Right renal cortex interstitium (tissue), 3 donors: ENCODE measurements around the gene PREX1. TPM values are rescaled to one million over a fixed set of nuclear protein-coding genes. Genes with fewer than 3 reads are reported as not detected.
"Not testable (repeated sequence)": the region's sequence is repeated elsewhere in the genome, so short reads cannot be mapped to it uniquely, and the experiment has no call there.

Experiments
- DNase-seq, 3 donors: peaks; one replicate each; pipeline ENCODE4 v3.0.0-alpha.2; 2013; ENCODE audit warnings: low read depth in 3 of 3, low spot score in 2 of 3
- polyA plus RNA-seq, 3 donors: library from polyadenylated mRNA; unstranded; fragments of 120-200 nt; gene quantifications; one replicate each; pipeline ENCODE4 v1.2.1, GENCODE V29; 2013; ENCODE audit not compliant: insufficient read length in 3 of 3

The PREX1 gene
- polyA plus RNA-seq, 3 donors, result 12.8 to 15.3 (median 13.9) TPM

- DNase-seq, result no peak
Observed at GRCh38 chr20:48846516-48847492, 19.0 kb upstream of the PREX1 start.

GRCh38 chr20:48845721-48846306, 18.0 kb upstream of the PREX1 start:
- no peak for DNase-seq

- no peak for DNase-seq
Observed at GRCh38 chr20:48844996-48845395, 17.2 kb upstream of the PREX1 start.

- not testable (repeated sequence) for DNase-seq
Observed at GRCh38 chr20:48843896-48844295, 16.1 kb upstream of the PREX1 start.

- no peak for DNase-seq
Observed at GRCh38 chr20:48843057-48843806, 15.4 kb upstream of the PREX1 start.

GRCh38 chr20:48841875-48842529, 14.2 kb upstream of the PREX1 start:
- DNase-seq, result no peak

GRCh38 chr20:48841196-48841874, 13.5 kb upstream of the PREX1 start:
- no peak for DNase-seq

GRCh38 chr20:48839154-48839917, 11.5 kb upstream of the PREX1 start:
- DNase-seq, result no peak

GRCh38 chr20:48837014-48837413, 9.2 kb upstream of the PREX1 start:
- DNase-seq, result no peak

- DNase-seq, result no peak
Observed at GRCh38 chr20:48835390-48835789, 7.6 kb upstream of the PREX1 start.

GRCh38 chr20:48834278-48834677, 6.5 kb upstream of the PREX1 start:
- no peak for DNase-seq

- DNase-seq, result no peak
Observed at GRCh38 chr20:48832405-48832730, 4.6 kb upstream of the PREX1 start.

GRCh38 chr20:48831718-48832404, 4.1 kb upstream of the PREX1 start:
- DNase-seq, result no peak

GRCh38 chr20:48830826-48831318, 3.1 kb upstream of the PREX1 start:
- no peak for DNase-seq

- no peak for DNase-seq
Observed at GRCh38 chr20:48829940-48830339, 2.1 kb upstream of the PREX1 start.

GRCh38 chr20:48828734-48829460, 1.1 kb upstream of the PREX1 start:
- no peak for DNase-seq

- no peak for DNase-seq
Observed at GRCh38 chr20:48826883-48827771, 672 bp downstream of the PREX1 start.
